ENCODE measurements around the gene NECTIN4.

GRCh38 chr1:161046605-161047228 is 42.6 kb downstream of the NECTIN4 start:
- TF ChIP-seq GATA2 (IDR thresholded peaks at IDR 0.05; ENCODE audit: low read depth, low read length), result no peak
- no peak for TF ChIP-seq GATA3 (IDR thresholded peaks at IDR 0.05; ENCODE audit: low read depth, low read length)

Measured in SH-SY5Y (cell line).